Upper lobe of left lung (tissue), 6 donors: ENCODE data around the gene FCN3. TPM values are rescaled to one million over a fixed set of nuclear protein-coding genes. Genes with fewer than 3 reads are reported as not detected.

Experiments used
- ATAC-seq, 2 donors: fragments of 200-7000 bp; cut with Tn5 transposase; one replicate each; pipeline ENCODE4 v1.9.1; 2022; ENCODE audit warnings: mild to moderate bottlenecking in 2 of 2, moderate library complexity in 2 of 2; ENCODE audit not compliant: low FRiP score in 2 of 2
- DNase-seq, 2 donors: peaks; one replicate each; pipeline ENCODE4 v3.0.0-alpha.2; 2019 to 2020
- H3K27ac ChIP-seq, 4 donors: fragments of 200-600 bp; sonication (generic); one replicate each; pipeline ENCODE4 v1.5.1; 2016 to 2019
- H3K27me3 ChIP-seq, 4 donors: fragments of 200-600 bp; sonication (generic); one replicate each; pipeline ENCODE4 v1.5.1; 2017 to 2019
- H3K36me3 ChIP-seq, 4 donors: fragments of 200-600 bp; sonication (generic); one replicate each; pipeline ENCODE4 v1.5.1; 2016 to 2019
- H3K4me1 ChIP-seq, 4 donors: fragments of 200-600 bp; sonication (generic); one replicate each; pipeline ENCODE4 v1.5.1; 2018 to 2019
- H3K4me3 ChIP-seq, 4 donors: fragments of 200-600 bp; sonication (generic); one replicate each; pipeline ENCODE4 v1.5.1; 2017 to 2019; ENCODE audit warnings: mild to moderate bottlenecking in 2 of 4, moderate library complexity in 1 of 4
- H3K9me3 ChIP-seq, 4 donors: fragments of 200-600 bp; sonication (generic); one replicate each; pipeline ENCODE4 v1.5.1; 2018 to 2019
- CTCF ChIP-seq, 6 experiments: fragments of 450-650 bp in 4 of 6; fragments of 200-600 bp in 2 of 6; sonication (generic) in 2 of 6; IDR thresholded peaks; one replicate each; pipeline ENCODE4 v1.5.1; 2016 to 2019; ENCODE audit warnings: antibody characterized with exemption in 6 of 6
- EP300 ChIP-seq, 4 donors: sonication (generic); formaldehyde crosslinking; IDR thresholded peaks; one replicate each; pipeline ENCODE4 v1.5.1; 2017; ENCODE audit warnings: antibody characterized with exemption in 4 of 4, control low read depth in 2 of 4
- POLR2A ChIP-seq, 4 donors: fragments of 450-650 bp; IDR thresholded peaks; one replicate each; pipeline ENCODE4 v1.5.1; 2016 to 2017; ENCODE audit warnings: antibody characterized with exemption in 4 of 4, mild to moderate bottlenecking in 2 of 4
- POLR2AphosphoS5 ChIP-seq, 2 donors: sonication (generic); formaldehyde crosslinking; IDR thresholded peaks; one replicate each; pipeline ENCODE4 v1.5.1; 2017; ENCODE audit warnings: antibody characterized with exemption in 2 of 2
- WGBS, 2 donors: methylation state at CpG; one replicate each; pipeline ENCODE4 v1.1.5; 2017 to 2018; 5-methylcytosine and 5-hydroxymethylcytosine counted together
- total RNA-seq, 6 donors: library from RNA; depleted of rRNA in 4 of 6; stranded (reverse); fragments of >200 nt in 4 of 6; gene quantifications; one replicate each; pipeline versions ENCODE4 v1.1.0 to v1.2.1, GENCODE V29; 2016 to 2021
- donor health status: DM: no; HTN: no; CAD: no; lungs with moderate emphysema.
- donor health status: DM: no; HTN: yes; CAD: no; lungs with severe emphysema.

FCN3 gene
- total RNA-seq, 6 donors from 2014 or later = 145 to 1,319 (median 555) TPM

GRCh38 chr1:27397749-27398148 lies 23.1 kb upstream of the FCN3 start:
- H3K4me3 ChIP-seq = no peak overlapping the region
- 75 to 83% methylated on average over 7 of the region's 7 CpGs for WGBS, 2 donors
- H3K9me3 ChIP-seq = no peaks in the 10 kb centered on the region
- H3K27ac ChIP-seq = no peak overlapping the region
- no peak for TF ChIP-seq POLR2AphosphoS5 (IDR thresholded peaks at IDR 0.05)
- no peak for TF ChIP-seq CTCF (IDR thresholded peaks at IDR 0.05)
- TF ChIP-seq POLR2A (IDR thresholded peaks at IDR 0.05) = no peak
- TF ChIP-seq EP300 (IDR thresholded peaks at IDR 0.05) = no peak
- H3K27me3 ChIP-seq = no peaks in the 10 kb centered on the region
- DNase-seq (no peak), ATAC-seq (no peak)
- peaks cover 20 to 46% (median 31%) of the 10 kb centered on the region in 4 donors for H3K4me1 ChIP-seq
- no peaks in the 10 kb centered on the region for H3K36me3 ChIP-seq

DNA sequence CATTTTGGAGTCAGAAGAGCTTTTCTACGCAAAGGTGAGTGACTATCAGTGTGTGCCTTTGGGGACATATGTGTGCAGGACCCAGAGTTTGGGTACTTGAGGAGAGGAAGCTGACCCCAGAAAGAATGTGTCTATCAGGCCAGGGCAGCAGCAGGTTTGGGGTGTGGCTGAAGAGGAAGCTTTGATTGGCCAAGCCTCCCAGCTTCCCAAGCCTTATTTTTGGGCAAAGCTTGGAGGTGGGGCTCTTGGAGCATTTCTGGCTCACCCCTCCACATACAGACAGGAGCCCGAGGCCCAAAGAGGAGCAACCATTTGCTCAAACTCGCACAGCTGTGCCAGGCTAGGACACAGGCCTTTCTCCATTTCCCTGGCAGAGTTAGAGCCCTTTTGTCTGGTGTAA lies 22.5 kb upstream of the FCN3 start:
- TF ChIP-seq POLR2AphosphoS5 (IDR thresholded peaks at IDR 0.05) = no peak
- no peak for TF ChIP-seq POLR2A (IDR thresholded peaks at IDR 0.05)
- TF ChIP-seq CTCF (IDR thresholded peaks at IDR 0.05) = no peak
- TF ChIP-seq EP300 (IDR thresholded peaks at IDR 0.05) = no peak
- ATAC-seq (no peak), DNase-seq (no peak)
- Histone ChIP-seq H3K4me1 (peaks cover 18 to 46% (median 31%) of the 10 kb centered on the region in 4 donors), H3K36me3 (no peaks in the 10 kb centered on the region), H3K9me3 (no peaks in the 10 kb centered on the region), H3K27me3 (no peaks in the 10 kb centered on the region), H3K4me3 (no peak overlapping the region), H3K27ac (no peak overlapping the region)
- WGBS, 2 donors = 78 to 85% methylated on average over 1 to 3 of the region's 3 CpGs

- no peak overlapping the region for H3K27ac ChIP-seq
- no peaks in the 10 kb centered on the region for H3K9me3 ChIP-seq
- no peaks in the 10 kb centered on the region for H3K36me3 ChIP-seq
- peaks cover 25 to 46% (median 36%) of the 10 kb centered on the region in 4 donors for H3K4me1 ChIP-seq
- 8 to 9% methylated on average over 9 to 10 of the region's 10 CpGs for WGBS, 2 donors
- no peaks in the 10 kb centered on the region for H3K27me3 ChIP-seq
- no peak overlapping the region for H3K4me3 ChIP-seq
- peak; percentile 65 to 70 for ATAC-seq
- peak in 1 of 4 donors; percentile 35 for TF ChIP-seq POLR2A (IDR thresholded peaks at IDR 0.05)
- TF ChIP-seq CTCF (IDR thresholded peaks at IDR 0.05) = peak; percentile 88 to 97 (median 93)
- TF ChIP-seq POLR2AphosphoS5 (IDR thresholded peaks at IDR 0.05) = peak in 1 of 2 donors; percentile 25
- TF ChIP-seq EP300 (IDR thresholded peaks at IDR 0.05) = no peak
- DNase-seq = peak; percentile 80 to 86
Measured at GRCh38 chr1:27395441-27396195, 21.0 kb upstream of the FCN3 start.

- Histone ChIP-seq H3K27ac (no peak overlapping the region), H3K4me1 (peaks cover 25 to 43% (median 35%) of the 10 kb centered on the region in 4 donors), H3K27me3 (no peaks in the 10 kb centered on the region), H3K9me3 (no peaks in the 10 kb centered on the region), H3K36me3 (no peaks in the 10 kb centered on the region), H3K4me3 (no peak overlapping the region)
- 64 to 90% methylated on average over 1 of the region's 1 CpG for WGBS, 2 donors
- no peak for TF ChIP-seq CTCF (IDR thresholded peaks at IDR 0.05)
- no peak for TF ChIP-seq EP300 (IDR thresholded peaks at IDR 0.05)
- no peak for TF ChIP-seq POLR2AphosphoS5 (IDR thresholded peaks at IDR 0.05)
- no peak for TF ChIP-seq POLR2A (IDR thresholded peaks at IDR 0.05)
- no peak for ATAC-seq
- DNase-seq = no peak
Measured at GRCh38 chr1:27394925-27395324, 20.3 kb upstream of the FCN3 start.

DNA sequence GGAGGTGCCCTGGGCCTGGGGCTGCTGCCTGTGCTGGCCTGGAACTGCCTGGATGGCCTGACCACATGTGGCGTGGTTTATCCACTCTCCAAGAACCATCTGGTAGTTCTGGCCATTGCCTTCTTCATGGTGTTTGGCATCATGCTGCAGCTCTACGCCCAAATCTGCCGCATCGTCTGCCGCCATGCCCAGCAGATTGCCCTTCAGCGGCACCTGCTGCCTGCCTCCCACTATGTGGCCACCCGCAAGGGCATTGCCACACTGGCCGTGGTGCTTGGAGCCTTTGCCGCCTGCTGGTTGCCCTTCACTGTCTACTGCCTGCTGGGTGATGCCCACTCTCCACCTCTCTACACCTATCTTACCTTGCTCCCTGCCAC lies 19.6 kb upstream of the FCN3 start:
- Histone ChIP-seq H3K27ac (no peak overlapping the region), H3K4me1 (peaks cover 25 to 43% (median 32%) of the 10 kb centered on the region in 4 donors), H3K4me3 (no peak overlapping the region), H3K36me3 (no peaks in the 10 kb centered on the region), H3K27me3 (no peaks in the 10 kb centered on the region), H3K9me3 (no peaks in the 10 kb centered on the region)
- WGBS, 2 donors = 95 to 100% methylated on average over 9 of the region's 9 CpGs
- TF ChIP-seq CTCF (IDR thresholded peaks at IDR 0.05) (no peak), EP300 (IDR thresholded peaks at IDR 0.05) (no peak), POLR2A (IDR thresholded peaks at IDR 0.05) (no peak), POLR2AphosphoS5 (IDR thresholded peaks at IDR 0.05) (no peak)
- ATAC-seq = no peak
- DNase-seq = peak in 1 of 2 donors; percentile 65
